HEK293 (cell line): Measurements from ENCODE around the gene MAMDC2.

Source experiments
- BCL11B ChIP-seq: fragments of 450-650 bp; formaldehyde crosslinking; IDR thresholded peaks from 2 replicates; pipeline ENCODE4 v1.5.1; 2016; ENCODE audit warnings: low read depth, missing biosample characterization, missing genetic modification characterization
- GFI1B ChIP-seq: fragments of 450-650 bp; formaldehyde crosslinking; IDR thresholded peaks from 2 replicates; pipeline ENCODE4 v1.5.1; 2016; ENCODE audit warnings: missing biosample characterization, missing genetic modification characterization
- GLI4 ChIP-seq: fragments of 450-650 bp; formaldehyde crosslinking; IDR thresholded peaks from 2 replicates; pipeline ENCODE4 v1.5.1; 2016; ENCODE audit warnings: missing biosample characterization, missing genetic modification characterization
- KLF10 ChIP-seq: fragments of 450-650 bp; IDR thresholded peaks from 2 replicates; pipeline ENCODE4 v1.5.1; 2018; ENCODE audit warnings: missing biosample characterization, mild to moderate bottlenecking, missing genetic modification characterization
- MYNN ChIP-seq: fragments of 450-650 bp; formaldehyde crosslinking; IDR thresholded peaks from 2 replicates; pipeline ENCODE4 v1.5.1; 2016; ENCODE audit warnings: missing biosample characterization, missing genetic modification characterization, borderline replicate concordance
- OSR2 ChIP-seq: fragments of 450-650 bp; formaldehyde crosslinking; IDR thresholded peaks from 2 replicates; pipeline ENCODE4 v1.5.1; 2016; ENCODE audit warnings: missing biosample characterization, missing genetic modification characterization
- SP2 ChIP-seq: fragments of 450-650 bp; formaldehyde crosslinking; IDR thresholded peaks from 2 replicates; pipeline ENCODE4 v1.5.1; 2016; ENCODE audit warnings: missing biosample characterization, missing genetic modification characterization
- SP3 ChIP-seq: fragments of 450-650 bp; formaldehyde crosslinking; IDR thresholded peaks from 2 replicates; pipeline ENCODE4 v1.5.1; 2016; ENCODE audit warnings: missing biosample characterization, missing genetic modification characterization
- ZFHX2 ChIP-seq: fragments of 450-650 bp; formaldehyde crosslinking; conservative IDR thresholded peaks from 2 replicates; pipeline ENCODE4 v1.5.1; 2016; ENCODE audit warnings: missing biosample characterization, missing genetic modification characterization
- ZFP3 ChIP-seq: fragments of 450-650 bp; formaldehyde crosslinking; IDR thresholded peaks from 2 replicates; pipeline ENCODE4 v1.5.1; 2016; ENCODE audit warnings: low read depth, missing biosample characterization, missing genetic modification characterization
- ZNF10 ChIP-seq: fragments of 450-650 bp; formaldehyde crosslinking; IDR thresholded peaks from 2 replicates; pipeline ENCODE4 v1.5.1; 2017; ENCODE audit warnings: missing biosample characterization, missing genetic modification characterization
- ZNF114 ChIP-seq: fragments of 450-650 bp; formaldehyde crosslinking; IDR thresholded peaks from 2 replicates; pipeline ENCODE4 v1.5.0; 2017; ENCODE audit warnings: missing biosample characterization, missing genetic modification characterization
- ZNF16 ChIP-seq: fragments of 450-650 bp; formaldehyde crosslinking; IDR thresholded peaks from 2 replicates; pipeline ENCODE4 v1.5.1; 2016; ENCODE audit warnings: low read depth, missing biosample characterization, missing genetic modification characterization
- ZNF214 ChIP-seq: fragments of 450-650 bp; formaldehyde crosslinking; IDR thresholded peaks from 2 replicates; pipeline ENCODE4 v1.5.1; 2017; ENCODE audit warnings: missing biosample characterization, mild to moderate bottlenecking, missing genetic modification characterization, borderline replicate concordance
- ZNF335 ChIP-seq: fragments of 450-650 bp; formaldehyde crosslinking; conservative IDR thresholded peaks from 2 replicates; pipeline ENCODE4 v1.5.1; 2016; ENCODE audit warnings: missing biosample characterization, missing genetic modification characterization
- ZNF394 ChIP-seq: fragments of 450-650 bp; formaldehyde crosslinking; IDR thresholded peaks from 2 replicates; pipeline ENCODE4 v1.5.1; 2016; ENCODE audit warnings: missing biosample characterization, missing genetic modification characterization, mild to moderate bottlenecking, moderate library complexity, borderline replicate concordance
- ZNF585B ChIP-seq: fragments of 450-650 bp; formaldehyde crosslinking; IDR thresholded peaks from 2 replicates; pipeline ENCODE4 v1.5.1; 2016; ENCODE audit warnings: missing biosample characterization, missing genetic modification characterization
- ZNF76 ChIP-seq: fragments of 450-650 bp; formaldehyde crosslinking; IDR thresholded peaks from 2 replicates; pipeline ENCODE4; 2016; ENCODE audit warnings: low read depth, missing biosample characterization, missing genetic modification characterization, borderline replicate concordance
- ZNF768 ChIP-seq: fragments of 450-650 bp; formaldehyde crosslinking; IDR thresholded peaks from 2 replicates; pipeline ENCODE4 v1.5.1; 2018; ENCODE audit warnings: missing biosample characterization, mild to moderate bottlenecking, missing genetic modification characterization
- ZNF776 ChIP-seq: fragments of 450-650 bp; formaldehyde crosslinking; IDR thresholded peaks from 2 replicates; pipeline ENCODE4 v1.5.0; 2017; ENCODE audit warnings: missing biosample characterization, missing genetic modification characterization, borderline replicate concordance
- ZNF792 ChIP-seq: fragments of 450-650 bp; formaldehyde crosslinking; IDR thresholded peaks from 2 replicates; pipeline ENCODE4 v1.5.1; 2016; ENCODE audit warnings: missing biosample characterization, missing genetic modification characterization
- ZSCAN16 ChIP-seq: fragments of 450-650 bp; formaldehyde crosslinking; IDR thresholded peaks from 2 replicates; pipeline ENCODE4 v1.5.1; 2016; ENCODE audit warnings: missing biosample characterization, missing genetic modification characterization
- ZXDB ChIP-seq: fragments of 450-650 bp; formaldehyde crosslinking; IDR thresholded peaks from 2 replicates; pipeline ENCODE4 v1.5.1; 2016; ENCODE audit warnings: missing biosample characterization, missing genetic modification characterization
- TF ChIP-seq, protein P1 (sequence below): fragments of 450-650 bp; formaldehyde crosslinking; optimal IDR thresholded peaks from 2 replicates; pipeline ENCODE3; 2016; ENCODE audit warnings: missing biosample characterization, mild to moderate bottlenecking, missing genetic modification characterization
- TF ChIP-seq, protein P2 (sequence below): fragments of 450-650 bp; formaldehyde crosslinking; IDR thresholded peaks from 2 replicates; pipeline ENCODE4 v1.5.1; 2016; ENCODE audit warnings: missing biosample characterization, missing genetic modification characterization
- TF ChIP-seq, protein P3 (sequence below): fragments of 450-650 bp; formaldehyde crosslinking; IDR thresholded peaks from 2 replicates; pipeline ENCODE4 v1.5.1; 2016; ENCODE audit warnings: missing biosample characterization, missing genetic modification characterization
- TF ChIP-seq, protein P4 (sequence below): fragments of 450-650 bp; formaldehyde crosslinking; IDR thresholded peaks from 2 replicates; pipeline ENCODE4 v1.5.1; 2017; ENCODE audit warnings: missing biosample characterization, missing genetic modification characterization
- TF ChIP-seq, protein P5 (sequence below): fragments of 450-650 bp; formaldehyde crosslinking; IDR thresholded peaks from 2 replicates; pipeline ENCODE4 v1.5.0; 2017; ENCODE audit warnings: missing biosample characterization, missing genetic modification characterization, borderline replicate concordance

Gene MAMDC2

DNA sequence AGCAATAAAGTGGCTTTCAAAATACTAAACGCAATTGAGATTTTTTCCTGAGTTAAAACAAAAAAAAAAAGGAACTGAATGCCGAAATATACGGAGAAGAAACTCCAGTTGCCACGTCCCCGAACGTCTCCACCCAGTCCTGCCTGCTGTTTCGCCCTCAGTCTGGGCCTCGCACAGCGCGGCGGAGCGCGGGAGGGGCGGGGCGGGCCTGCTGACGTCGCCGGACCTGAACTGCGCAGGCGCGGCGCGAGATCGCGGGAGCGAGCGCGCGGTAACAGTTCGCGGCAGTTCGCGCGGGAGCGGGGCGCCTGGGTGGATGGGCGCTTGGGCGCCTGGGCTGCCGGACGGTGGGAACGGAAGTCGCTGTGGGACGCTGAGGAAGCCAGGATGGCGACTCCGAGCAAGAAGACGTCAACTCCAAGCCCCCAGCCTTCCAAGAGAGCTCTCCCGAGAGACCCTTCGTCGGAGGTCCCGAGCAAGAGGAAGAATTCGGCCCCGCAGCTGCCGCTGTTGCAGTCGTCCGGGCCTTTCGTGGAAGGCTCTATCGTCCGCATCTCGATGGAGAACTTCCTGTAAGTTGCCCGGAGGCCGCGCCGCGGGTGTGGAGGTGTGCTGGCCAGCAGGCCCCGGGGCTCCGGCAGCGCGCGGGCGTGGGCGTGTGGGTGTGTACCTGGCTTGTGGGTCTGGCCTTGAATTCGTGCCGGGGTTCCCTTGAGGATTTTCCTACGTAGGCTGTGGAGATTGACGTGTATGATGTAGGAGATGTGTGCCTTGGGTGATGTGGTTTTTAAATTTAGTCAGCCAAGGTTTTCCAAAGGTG lies 215.3 kb downstream of the MAMDC2 start, which contains the start of gene SMC5 (continued):
- TF ChIP-seq, protein P1, sequence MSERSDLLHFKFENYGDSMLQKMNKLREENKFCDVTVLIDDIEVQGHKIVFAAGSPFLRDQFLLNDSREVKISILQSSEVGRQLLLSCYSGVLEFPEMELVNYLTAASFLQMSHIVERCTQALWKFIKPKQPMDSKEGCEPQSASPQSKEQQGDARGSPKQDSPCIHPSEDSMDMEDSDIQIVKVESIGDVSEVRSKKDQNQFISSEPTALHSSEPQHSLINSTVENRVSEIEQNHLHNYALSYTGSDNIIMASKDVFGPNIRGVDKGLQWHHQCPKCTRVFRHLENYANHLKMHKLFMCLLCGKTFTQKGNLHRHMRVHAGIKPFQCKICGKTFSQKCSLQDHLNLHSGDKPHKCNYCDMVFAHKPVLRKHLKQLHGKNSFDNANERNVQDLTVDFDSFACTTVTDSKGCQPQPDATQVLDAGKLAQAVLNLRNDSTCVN (tag by site-specific recombination), result peak; percentile 95
- no peak for TF ChIP-seq ZNF10 (tag by site-specific recombination)
- TF ChIP-seq ZFHX2 (tag by site-specific recombination), result peak; percentile 95
- TF ChIP-seq ZNF16, result no peak
- TF ChIP-seq ZNF776 (tag by site-specific recombination), result no peak
- TF ChIP-seq ZNF792 (tag by site-specific recombination), result no peak
- no peak for TF ChIP-seq ZNF114
- no peak for TF ChIP-seq GFI1B (tag by site-specific recombination)
- TF ChIP-seq, protein P2, sequence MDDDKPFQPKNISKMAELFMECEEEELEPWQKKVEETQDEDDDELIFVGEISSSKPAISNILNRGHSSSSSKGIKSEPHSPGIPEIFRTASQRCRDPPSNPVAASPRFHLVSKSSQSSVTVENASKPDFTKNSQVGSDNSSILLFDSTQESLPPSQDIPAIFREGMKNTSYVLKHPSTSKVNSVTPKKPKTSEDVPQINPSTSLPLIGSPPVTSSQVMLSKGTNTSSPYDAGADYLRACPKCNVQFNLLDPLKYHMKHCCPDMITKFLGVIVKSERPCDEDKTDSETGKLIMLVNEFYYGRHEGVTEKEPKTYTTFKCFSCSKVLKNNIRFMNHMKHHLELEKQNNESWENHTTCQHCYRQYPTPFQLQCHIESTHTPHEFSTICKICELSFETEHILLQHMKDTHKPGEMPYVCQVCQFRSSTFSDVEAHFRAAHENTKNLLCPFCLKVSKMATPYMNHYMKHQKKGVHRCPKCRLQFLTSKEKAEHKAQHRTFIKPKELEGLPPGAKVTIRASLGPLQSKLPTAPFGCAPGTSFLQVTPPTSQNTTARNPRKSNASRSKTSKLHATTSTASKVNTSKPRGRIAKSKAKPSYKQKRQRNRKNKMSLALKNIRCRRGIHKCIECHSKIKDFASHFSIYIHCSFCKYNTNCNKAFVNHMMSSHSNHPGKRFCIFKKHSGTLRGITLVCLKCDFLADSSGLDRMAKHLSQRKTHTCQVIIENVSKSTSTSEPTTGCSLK (tag by site-specific recombination), result no peak
- TF ChIP-seq ZNF76 (tag by site-specific recombination), result peak; percentile 79
- TF ChIP-seq BCL11B (tag by site-specific recombination), result no peak
- TF ChIP-seq, protein P3, sequence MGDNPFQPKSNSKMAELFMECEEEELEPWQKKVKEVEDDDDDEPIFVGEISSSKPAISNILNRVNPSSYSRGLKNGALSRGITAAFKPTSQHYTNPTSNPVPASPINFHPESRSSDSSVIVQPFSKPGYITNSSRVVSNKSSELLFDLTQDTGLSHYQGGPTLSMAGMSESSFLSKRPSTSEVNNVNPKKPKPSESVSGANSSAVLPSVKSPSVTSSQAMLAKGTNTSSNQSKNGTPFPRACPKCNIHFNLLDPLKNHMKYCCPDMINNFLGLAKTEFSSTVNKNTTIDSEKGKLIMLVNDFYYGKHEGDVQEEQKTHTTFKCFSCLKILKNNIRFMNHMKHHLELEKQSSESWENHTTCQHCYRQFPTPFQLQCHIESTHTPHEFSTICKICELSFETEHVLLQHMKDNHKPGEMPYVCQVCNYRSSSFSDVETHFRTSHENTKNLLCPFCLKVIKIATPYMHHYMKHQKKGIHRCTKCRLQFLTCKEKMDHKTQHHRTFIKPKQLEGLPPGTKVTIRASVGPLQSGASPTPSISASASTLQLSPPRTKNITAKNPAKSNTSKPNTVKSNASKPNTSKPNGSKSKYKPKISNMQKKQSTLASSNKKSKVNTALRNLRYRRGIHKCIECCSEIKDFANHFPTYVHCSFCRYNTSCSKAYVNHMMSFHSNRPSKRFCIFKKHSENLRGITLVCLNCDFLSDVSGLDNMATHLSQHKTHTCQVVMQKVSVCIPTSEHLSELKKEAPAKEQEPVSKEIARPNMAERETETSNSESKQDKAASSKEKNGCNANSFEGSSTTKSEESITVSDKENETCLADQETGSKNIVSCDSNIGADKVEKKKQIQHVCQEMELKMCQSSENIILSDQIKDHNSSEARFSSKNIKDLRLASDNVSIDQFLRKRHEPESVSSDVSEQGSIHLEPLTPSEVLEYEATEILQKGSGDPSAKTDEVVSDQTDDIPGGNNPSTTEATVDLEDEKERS (tag by site-specific recombination), result no peak
- TF ChIP-seq ZSCAN16 (tag by site-specific recombination), result no peak
- TF ChIP-seq MYNN (tag by site-specific recombination), result no peak
- no peak for TF ChIP-seq ZNF585B (tag by site-specific recombination)
- 0 out of 2 replicates have a peak, but pooled peaks have one; percentile 30 for TF ChIP-seq OSR2 (tag by site-specific recombination)
- peak; percentile 7; the same call in 1 of the 2 replicates for TF ChIP-seq ZXDB (tag by site-specific recombination)
- TF ChIP-seq ZNF214 (tag by site-specific recombination), result no peak
- peak; percentile 26; the same call in 1 of the 2 replicates for TF ChIP-seq SP2
- TF ChIP-seq ZFP3 (tag by site-specific recombination), result no peak
- TF ChIP-seq ZNF394, result 0 out of 2 replicates have a peak, but pooled peaks have one; percentile 13
- TF ChIP-seq GLI4 (tag by site-specific recombination), result no peak
- peak; percentile 62 for TF ChIP-seq SP3 (tag by site-specific recombination)
- TF ChIP-seq, protein P4, sequence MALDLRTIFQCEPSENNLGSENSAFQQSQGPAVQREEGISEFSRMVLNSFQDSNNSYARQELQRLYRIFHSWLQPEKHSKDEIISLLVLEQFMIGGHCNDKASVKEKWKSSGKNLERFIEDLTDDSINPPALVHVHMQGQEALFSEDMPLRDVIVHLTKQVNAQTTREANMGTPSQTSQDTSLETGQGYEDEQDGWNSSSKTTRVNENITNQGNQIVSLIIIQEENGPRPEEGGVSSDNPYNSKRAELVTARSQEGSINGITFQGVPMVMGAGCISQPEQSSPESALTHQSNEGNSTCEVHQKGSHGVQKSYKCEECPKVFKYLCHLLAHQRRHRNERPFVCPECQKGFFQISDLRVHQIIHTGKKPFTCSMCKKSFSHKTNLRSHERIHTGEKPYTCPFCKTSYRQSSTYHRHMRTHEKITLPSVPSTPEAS, result no peak
- peak; percentile 75; the same call in 1 of the 2 replicates for TF ChIP-seq ZNF335 (tag by site-specific recombination)
- no peak for TF ChIP-seq ZNF768 (tag by site-specific recombination)
- peak; percentile 85 for TF ChIP-seq KLF10 (tag by site-specific recombination)
- TF ChIP-seq, protein P5, sequence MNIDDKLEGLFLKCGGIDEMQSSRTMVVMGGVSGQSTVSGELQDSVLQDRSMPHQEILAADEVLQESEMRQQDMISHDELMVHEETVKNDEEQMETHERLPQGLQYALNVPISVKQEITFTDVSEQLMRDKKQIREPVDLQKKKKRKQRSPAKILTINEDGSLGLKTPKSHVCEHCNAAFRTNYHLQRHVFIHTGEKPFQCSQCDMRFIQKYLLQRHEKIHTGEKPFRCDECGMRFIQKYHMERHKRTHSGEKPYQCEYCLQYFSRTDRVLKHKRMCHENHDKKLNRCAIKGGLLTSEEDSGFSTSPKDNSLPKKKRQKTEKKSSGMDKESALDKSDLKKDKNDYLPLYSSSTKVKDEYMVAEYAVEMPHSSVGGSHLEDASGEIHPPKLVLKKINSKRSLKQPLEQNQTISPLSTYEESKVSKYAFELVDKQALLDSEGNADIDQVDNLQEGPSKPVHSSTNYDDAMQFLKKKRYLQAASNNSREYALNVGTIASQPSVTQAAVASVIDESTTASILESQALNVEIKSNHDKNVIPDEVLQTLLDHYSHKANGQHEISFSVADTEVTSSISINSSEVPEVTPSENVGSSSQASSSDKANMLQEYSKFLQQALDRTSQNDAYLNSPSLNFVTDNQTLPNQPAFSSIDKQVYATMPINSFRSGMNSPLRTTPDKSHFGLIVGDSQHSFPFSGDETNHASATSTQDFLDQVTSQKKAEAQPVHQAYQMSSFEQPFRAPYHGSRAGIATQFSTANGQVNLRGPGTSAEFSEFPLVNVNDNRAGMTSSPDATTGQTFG (tag by site-specific recombination), result no peak
